Measurements from ENCODE around the gene TRERF1.

- TF ChIP-seq PPARA (CRISPR knock-in tag; IDR thresholded peaks at IDR 0.05; ENCODE audit: borderline replicate concordance): no peak
- TF ChIP-seq ARNTL (CRISPR knock-in tag; IDR thresholded peaks at IDR 0.05; ENCODE audit: borderline replicate concordance, low read depth): no peak
- TF ChIP-seq ZNF8 (CRISPR knock-in tag; IDR thresholded peaks at IDR 0.05): no peak
- TF ChIP-seq ISL1 (CRISPR knock-in tag; IDR thresholded peaks at IDR 0.05): no peak
Observed at GRCh38 chr6:42269553-42269952, 182.2 kb downstream of the TRERF1 start.
